Right atrium auricular region (tissue), 2 donors: ENCODE data around the gene FER. TPM values are rescaled to one million over a fixed set of nuclear protein-coding genes. Genes with fewer than 3 reads are reported as not detected.
"Not testable (repeated sequence)": the region's sequence is repeated elsewhere in the genome, so short reads cannot be mapped to it uniquely, and the experiment has no call there.

Experiments used
- DNase-seq: peaks from one replicate; pipeline ENCODE4 v3.0.0-alpha.2; 2019; ENCODE audit warnings: low spot score
- H3K27ac ChIP-seq, 2 donors: fragments of 200-600 bp; sonication (generic); 1 replicate in 1 of 2; 2 replicates in 1 of 2; pipeline ENCODE4 v1.5.1; 2016 to 2019
- H3K27me3 ChIP-seq, 2 donors: fragments of 200-600 bp; sonication (generic); one replicate each; pipeline versions ENCODE4 v1.5.1 to v1.6.0; 2017 to 2019
- H3K36me3 ChIP-seq: fragments of 200-600 bp; sonication (generic); one replicate; pipeline ENCODE4 v1.5.1; 2016
- H3K4me1 ChIP-seq, 2 donors: fragments of 200-600 bp; sonication (generic); one replicate each; pipeline versions ENCODE4 v1.5.1 to v1.6.0; 2017 to 2019
- H3K4me3 ChIP-seq, 2 donors: fragments of 200-600 bp; sonication (generic); 1 replicate in 1 of 2; 2 replicates in 1 of 2; pipeline ENCODE4 v1.5.1; 2017 to 2019; ENCODE audit warnings: mild to moderate bottlenecking in 1 of 2, moderate library complexity in 1 of 2
- H3K9me3 ChIP-seq, 2 donors: fragments of 200-600 bp; sonication (generic); one replicate each; pipeline ENCODE4 v1.5.1; 2019
- total RNA-seq, 2 donors: library from RNA; depleted of rRNA; stranded (reverse); fragments of >200 nt; gene quantifications; one replicate each; pipeline ENCODE4 v1.1.0, GENCODE V29; 2016
- TF ChIP-seq, protein P1 (sequence below), 2 donors: fragments of 200-600 bp; sonication (generic); IDR thresholded peaks; one replicate each; pipeline ENCODE4 v1.5.1; 2019; ENCODE audit warnings: antibody characterized with exemption in 2 of 2

Gene FER
- 10 to 100 TPM; 10.6 to 12.9 TPM for total RNA-seq

DNA sequence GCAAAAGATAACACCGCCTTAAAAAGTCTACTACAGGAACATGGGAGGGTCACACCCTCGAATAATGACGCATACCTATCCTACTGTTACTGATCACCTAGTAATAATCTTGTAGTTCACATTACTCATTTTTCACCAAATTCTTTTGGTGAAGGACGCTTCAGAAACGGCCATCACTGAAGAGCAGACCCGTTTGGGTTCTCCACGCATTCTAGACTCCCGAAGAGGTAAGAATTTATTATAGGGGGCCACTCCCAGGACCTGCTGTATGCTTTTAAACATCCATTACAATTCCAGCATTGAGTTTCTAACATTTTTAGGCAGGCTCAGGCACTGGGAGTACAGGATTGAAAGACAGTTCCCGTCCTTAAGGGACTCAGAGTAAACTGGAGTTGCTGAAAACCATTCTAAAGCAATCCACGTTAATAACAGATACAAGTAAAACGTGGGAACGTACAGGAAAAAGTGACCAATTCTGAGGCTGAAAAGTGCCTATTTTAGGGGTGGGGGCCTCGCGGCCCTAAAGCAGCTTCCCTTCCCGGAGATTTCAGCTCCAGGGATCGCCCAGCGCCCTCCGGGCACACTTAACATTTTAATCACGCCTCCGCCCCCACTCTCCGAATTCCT lies at the start of gene FER:
Gene FER, plus strand, starts transcription at position 124 of the 627 bp plus-strand sequence. CDS start 50,286 bp downstream, outside the sequence.
- peak within 1 kb of the TSS; percentile 81 to 95 for H3K4me3 ChIP-seq
- peaks cover 0 to 18% of the 10 kb centered on the region in 2 donors for H3K4me1 ChIP-seq
- no peaks in the 10 kb centered on the region for H3K36me3 ChIP-seq
- no peaks in the 10 kb centered on the region for H3K27me3 ChIP-seq
- peak within 1 kb of the TSS; percentile 99 for H3K27ac ChIP-seq
- H3K9me3 ChIP-seq: no peaks in the 10 kb centered on the region
- no peak for DNase-seq
- TF ChIP-seq, protein P1, sequence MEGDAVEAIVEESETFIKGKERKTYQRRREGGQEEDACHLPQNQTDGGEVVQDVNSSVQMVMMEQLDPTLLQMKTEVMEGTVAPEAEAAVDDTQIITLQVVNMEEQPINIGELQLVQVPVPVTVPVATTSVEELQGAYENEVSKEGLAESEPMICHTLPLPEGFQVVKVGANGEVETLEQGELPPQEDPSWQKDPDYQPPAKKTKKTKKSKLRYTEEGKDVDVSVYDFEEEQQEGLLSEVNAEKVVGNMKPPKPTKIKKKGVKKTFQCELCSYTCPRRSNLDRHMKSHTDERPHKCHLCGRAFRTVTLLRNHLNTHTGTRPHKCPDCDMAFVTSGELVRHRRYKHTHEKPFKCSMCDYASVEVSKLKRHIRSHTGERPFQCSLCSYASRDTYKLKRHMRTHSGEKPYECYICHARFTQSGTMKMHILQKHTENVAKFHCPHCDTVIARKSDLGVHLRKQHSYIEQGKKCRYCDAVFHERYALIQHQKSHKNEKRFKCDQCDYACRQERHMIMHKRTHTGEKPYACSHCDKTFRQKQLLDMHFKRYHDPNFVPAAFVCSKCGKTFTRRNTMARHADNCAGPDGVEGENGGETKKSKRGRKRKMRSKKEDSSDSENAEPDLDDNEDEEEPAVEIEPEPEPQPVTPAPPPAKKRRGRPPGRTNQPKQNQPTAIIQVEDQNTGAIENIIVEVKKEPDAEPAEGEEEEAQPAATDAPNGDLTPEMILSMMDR (IDR thresholded peaks at IDR 0.05): no peak

DNA sequence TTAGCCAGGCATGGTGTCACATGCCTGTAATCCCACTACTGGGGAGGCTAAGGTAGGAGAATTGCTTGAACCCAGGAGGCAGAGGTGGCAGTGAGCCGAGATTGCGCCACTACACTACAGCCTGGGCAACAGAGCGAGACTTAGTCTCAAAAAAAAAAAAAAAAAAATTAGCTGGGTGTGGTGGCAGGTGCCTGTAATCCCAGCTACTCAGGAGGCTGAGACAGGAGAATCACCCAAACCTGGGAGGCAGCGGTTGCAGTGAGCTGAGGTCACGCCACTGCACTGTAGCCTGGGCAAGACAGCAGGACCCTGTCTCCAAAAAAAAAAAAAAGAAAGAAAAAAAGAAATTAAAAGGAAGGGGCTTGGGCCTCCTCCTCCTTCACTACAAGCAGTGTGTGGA lies 47.3 kb upstream of the FER start:
- not testable (repeated sequence) for H3K27ac ChIP-seq, DNase-seq, H3K27me3 ChIP-seq, H3K9me3 ChIP-seq, H3K4me3 ChIP-seq, H3K4me1 ChIP-seq, H3K36me3 ChIP-seq

DNA sequence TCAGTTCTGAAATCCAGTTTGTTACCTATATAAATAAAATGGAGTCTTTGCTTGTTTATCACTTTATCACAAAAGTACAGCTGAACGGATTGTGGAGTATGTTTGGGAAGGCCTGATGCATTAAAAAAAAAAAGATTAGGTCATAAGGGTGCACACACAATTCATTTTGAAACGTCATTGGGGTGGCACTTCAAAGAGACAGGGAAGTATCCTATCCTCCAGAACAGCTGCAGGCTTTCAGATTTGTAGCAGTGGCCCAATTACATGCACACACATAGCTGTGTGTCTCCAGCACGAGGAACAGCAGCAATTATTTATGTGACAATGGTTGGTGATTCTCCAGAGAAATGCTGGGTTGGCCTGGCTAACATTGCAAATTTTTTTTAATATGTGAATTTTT lies 46.8 kb upstream of the FER start:
- Histone ChIP-seq H3K27ac (no peak overlapping the region), H3K27me3 (no peaks in the 10 kb centered on the region), H3K9me3 (no peaks in the 10 kb centered on the region), H3K4me1 (no peaks in the 10 kb centered on the region), H3K4me3 (no peak overlapping the region), H3K36me3 (no peaks in the 10 kb centered on the region)
- TF ChIP-seq, protein P1 (IDR thresholded peaks at IDR 0.05): no peak
- no peak for DNase-seq

DNA sequence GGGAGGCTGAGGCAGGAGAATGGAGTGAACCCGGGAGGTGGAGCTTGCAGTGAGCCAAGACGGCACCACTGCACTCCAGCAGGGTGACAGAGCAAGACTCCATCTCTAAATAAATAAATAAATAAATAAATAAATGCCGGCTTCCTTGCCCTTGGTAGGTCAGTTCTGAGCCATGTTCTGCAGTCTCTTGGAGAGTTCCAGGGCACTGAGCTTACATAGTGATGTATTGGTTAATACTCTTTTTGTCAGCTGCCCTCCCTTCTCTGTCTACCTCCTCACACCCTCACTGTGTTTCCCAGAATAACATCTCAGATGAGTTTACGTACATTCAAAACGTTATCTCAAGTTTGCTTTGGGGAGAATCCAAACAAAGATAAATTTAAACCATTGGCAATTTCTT lies 45.2 kb upstream of the FER start:
- DNase-seq: no peak
- no peak overlapping the region for H3K4me3 ChIP-seq
- H3K36me3 ChIP-seq: no peaks in the 10 kb centered on the region
- TF ChIP-seq, protein P1 (IDR thresholded peaks at IDR 0.05): no peak
- H3K27me3 ChIP-seq: no peaks in the 10 kb centered on the region
- H3K27ac ChIP-seq: no peak overlapping the region
- H3K9me3 ChIP-seq: no peaks in the 10 kb centered on the region
- no peaks in the 10 kb centered on the region for H3K4me1 ChIP-seq

DNA sequence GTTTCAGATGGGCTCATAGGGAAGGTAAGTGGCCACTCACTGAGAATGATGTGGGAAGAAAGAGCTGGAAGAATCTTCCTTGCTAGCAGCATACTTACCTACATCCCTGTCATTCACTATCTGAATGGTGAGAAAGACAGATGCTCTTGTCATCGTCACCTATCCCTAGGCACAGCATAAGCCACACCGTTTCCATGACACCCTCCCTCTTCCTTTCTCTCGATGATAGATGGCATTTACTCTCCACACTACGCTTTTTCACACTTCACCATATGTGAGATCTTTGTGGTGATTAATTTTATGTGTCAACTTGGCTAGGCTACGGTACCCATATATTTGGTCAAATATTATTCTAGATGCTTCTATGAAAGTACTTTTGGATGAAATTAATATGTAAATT lies 44.4 kb upstream of the FER start:
- no peak overlapping the region for H3K4me3 ChIP-seq
- H3K27me3 ChIP-seq: no peaks in the 10 kb centered on the region
- H3K4me1 ChIP-seq: no peaks in the 10 kb centered on the region
- TF ChIP-seq, protein P1 (IDR thresholded peaks at IDR 0.05): no peak
- no peaks in the 10 kb centered on the region for H3K36me3 ChIP-seq
- no peak overlapping the region for H3K27ac ChIP-seq
- no peaks in the 10 kb centered on the region for H3K9me3 ChIP-seq
- DNase-seq: no peak

DNA sequence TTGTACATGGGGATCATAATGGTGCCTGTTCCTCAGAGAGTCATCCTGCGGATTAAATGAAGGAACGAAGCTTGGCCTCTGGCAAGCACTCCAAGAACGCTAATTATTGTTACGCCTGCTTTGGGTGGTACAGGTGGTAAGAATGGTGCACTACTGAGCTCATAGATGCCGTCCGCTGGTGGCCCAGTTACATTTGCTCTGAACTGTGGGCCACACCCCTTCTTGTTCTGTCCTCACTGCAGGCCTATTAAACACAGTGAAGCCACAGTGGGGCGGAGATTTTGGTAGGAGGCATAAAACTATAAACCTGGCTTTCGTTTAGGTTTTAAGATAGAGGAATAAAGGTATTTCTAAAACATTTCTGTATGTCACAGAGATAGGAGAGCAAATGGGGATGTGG lies 40.6 kb upstream of the FER start:
- Histone ChIP-seq H3K27me3 (no peaks in the 10 kb centered on the region), H3K36me3 (no peaks in the 10 kb centered on the region), H3K4me1 (no peaks in the 10 kb centered on the region), H3K4me3 (no peak overlapping the region), H3K27ac (no peak overlapping the region), H3K9me3 (no peaks in the 10 kb centered on the region)
- no peak for DNase-seq
- TF ChIP-seq, protein P1 (IDR thresholded peaks at IDR 0.05): no peak
